Measurements from ENCODE around the gene STAC3.

Gene STAC3

DNA sequence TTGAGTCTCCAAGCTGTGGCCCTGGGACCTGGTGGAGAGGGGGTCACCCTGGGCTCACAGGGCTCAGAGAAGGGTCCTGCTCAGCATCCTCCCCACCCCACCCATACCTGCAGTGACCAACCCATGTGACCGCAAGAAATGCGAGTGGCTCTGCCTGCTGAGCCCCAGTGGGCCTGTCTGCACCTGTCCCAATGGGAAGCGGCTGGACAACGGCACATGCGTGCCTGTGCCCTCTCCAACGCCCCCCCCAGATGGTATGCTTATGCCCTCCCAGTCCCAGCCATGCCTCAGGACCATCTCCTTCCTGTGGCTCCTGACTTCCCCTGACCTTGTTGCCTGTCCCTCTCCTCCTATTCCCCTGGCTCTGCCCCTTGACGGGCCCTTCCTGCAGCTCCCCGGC lies 41.1 kb downstream of the STAC3 start:
- no peak for DNase-seq

DNA sequence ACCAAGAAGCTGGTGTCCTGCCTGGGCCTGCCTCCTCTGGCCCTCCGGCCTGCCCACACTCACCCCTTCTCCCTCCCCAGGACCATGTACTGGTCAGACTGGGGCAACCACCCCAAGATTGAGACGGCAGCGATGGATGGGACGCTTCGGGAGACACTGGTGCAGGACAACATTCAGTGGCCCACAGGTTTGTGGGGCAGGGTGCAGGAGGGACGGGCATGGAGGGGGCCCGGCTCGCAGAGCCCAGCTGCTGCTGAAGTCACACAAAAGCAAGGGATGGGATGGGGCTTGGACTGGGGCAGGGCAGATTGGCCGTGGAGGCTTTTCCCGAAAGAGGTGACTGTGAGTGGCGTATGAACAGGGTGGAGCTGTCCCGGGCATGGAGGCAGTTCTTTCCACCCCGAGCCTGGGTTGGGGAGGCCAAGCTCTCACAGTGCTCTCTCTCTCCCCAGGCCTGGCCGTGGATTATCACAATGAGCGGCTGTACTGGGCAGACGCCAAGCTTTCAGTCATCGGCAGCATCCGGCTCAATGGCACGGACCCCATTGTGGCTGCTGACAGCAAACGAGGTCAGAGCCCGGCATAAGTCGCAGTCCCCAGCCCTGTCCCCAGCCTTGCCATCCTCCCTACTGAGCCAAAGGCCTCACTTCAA lies 42.2 kb downstream of the STAC3 start:
- DNase-seq: no peak

DNA sequence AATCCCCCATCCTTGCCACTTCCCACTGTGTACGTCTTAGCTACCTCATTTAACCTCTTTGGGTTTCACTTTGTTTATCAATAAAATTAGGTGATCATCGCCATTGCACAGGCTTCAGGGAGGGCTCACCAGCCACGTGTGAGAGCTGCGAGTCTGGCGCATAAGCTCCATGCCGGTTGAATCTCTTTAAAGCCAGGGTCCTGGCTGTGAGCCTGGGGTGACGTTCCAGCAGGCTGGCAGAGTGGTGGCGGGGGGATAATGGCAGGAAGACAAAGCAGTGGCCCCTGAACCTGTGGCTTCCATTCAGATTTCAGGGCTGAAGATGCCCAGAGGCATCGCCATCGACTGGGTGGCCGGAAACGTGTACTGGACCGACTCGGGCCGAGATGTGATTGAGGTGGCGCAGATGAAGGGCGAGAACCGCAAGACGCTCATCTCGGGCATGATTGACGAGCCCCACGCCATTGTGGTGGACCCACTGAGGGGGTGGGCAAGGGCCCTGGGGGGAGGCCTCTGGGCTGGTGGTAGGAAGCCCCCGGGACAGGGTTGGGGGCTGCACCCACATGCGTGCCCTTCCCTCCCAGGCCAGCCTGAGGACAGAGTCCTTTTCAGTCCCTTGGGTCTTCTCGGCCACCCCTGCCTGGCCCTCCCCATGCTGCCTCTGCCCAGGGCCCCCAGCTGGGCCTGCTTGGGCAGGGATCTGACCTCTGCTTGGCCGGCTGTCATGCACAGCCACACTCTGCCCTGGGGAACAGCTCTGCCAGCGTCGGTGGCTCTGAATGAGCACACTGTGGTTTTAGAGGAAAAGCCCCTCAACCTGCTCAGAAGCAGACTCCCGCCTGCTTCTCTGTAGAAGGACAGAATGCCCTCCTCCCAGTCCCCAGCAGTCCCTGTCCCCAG lies 43.0 kb downstream of the STAC3 start:
- no peak for DNase-seq

DNA sequence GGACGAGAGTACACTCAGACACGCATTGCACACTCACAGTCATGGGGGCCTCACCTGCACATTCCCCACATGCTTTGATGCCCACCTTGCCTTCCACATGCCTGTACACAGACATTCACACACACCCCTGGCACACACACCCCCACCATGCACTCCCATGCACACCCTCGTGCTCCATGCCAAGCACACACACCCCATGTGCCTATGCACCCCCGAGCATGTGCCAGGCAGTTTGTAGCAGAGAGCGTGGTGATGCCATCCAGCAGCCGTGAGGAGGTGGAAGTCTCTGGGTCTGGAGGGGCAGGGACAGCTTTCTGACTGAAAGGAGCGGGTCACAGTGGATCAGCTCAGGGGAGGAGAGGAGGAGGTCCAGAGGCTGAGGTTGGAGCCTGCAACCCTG lies 45.1 kb downstream of the STAC3 start:
- no peak for DNase-seq

DNA sequence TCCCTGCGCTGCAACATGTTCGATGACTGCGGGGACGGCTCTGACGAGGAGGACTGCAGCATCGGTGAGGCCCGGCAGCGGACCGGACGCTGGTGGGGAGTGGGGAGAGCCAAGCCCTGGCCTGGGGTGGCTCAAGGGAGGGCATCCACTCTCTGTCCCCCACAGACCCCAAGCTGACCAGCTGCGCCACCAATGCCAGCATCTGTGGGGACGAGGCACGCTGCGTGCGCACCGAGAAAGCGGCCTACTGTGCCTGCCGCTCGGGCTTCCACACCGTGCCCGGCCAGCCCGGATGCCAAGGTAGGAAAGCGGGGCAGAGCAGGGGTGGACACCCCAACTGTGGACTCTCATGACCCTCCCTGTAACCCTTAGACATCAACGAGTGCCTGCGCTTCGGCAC lies 45.8 kb downstream of the STAC3 start:
- DNase-seq: no peak

DNA sequence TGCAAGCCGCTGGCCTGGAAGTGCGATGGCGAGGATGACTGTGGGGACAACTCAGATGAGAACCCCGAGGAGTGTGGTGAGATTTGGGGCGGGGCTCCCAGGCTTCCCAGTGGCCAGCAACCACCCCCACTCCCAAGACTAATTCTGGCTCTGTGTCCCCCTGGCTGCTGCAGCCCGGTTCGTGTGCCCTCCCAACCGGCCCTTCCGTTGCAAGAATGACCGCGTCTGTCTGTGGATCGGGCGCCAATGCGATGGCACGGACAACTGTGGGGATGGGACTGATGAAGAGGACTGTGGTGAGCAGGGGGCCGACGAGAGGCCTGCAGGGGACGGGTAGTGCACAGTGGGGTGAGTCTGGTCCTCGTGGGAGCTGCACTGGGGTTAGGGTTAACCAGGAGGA lies 46.5 kb downstream of the STAC3 start:
- DNase-seq: no peak

DNA sequence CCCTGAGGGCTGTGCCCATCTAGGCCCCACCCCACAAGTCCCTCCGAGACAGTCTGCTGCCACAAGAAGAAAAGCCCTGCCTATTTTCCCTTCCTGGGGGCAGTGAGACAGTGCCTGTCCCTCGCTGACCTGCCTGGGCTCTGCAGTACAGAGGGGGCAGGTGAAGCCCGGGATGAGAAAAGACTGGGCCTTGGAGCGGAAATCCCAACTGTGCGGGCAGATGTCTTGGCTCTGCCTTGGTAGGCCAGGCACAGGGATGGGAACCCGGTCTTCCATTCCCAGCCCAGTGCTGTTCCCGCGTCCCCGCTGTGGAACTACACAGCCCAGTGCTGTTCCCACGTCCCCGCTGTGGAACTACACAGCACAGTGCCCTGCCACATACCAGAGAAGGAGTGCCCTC lies 47.2 kb downstream of the STAC3 start:
- no peak for DNase-seq

DNA sequence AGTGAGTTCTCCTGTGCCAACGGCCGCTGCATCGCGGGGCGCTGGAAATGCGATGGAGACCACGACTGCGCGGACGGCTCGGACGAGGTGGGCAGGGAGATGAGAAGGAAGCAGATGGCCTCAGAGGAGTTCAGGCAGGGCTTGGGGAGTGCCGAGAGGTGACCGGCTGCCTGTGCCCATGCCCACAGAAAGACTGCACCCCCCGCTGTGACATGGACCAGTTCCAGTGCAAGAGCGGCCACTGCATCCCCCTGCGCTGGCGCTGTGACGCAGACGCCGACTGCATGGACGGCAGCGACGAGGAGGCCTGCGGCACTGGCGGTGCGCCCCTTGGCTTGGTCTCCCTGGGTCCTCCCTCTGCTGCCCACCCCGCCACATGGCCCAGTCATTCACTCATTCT lies 47.8 kb downstream of the STAC3 start:
- DNase-seq: no peak

DNA sequence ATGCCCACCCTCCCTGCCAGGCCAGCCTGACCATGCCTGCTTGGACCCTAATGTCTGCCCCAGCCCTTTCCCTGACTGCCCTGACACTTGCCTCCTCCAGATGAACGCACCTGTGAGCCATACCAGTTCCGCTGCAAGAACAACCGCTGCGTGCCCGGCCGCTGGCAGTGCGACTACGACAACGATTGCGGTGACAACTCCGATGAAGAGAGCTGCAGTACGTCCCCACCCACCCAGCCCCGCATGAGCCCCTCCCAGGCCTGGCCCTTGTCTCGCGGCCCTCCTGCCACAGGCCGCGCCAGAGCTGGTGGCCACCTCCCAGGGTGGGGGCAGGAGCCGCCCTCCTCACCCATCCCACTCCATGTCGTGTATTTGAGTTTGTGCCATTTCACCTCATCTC lies 48.7 kb downstream of the STAC3 start:
- no peak for DNase-seq

DNA sequence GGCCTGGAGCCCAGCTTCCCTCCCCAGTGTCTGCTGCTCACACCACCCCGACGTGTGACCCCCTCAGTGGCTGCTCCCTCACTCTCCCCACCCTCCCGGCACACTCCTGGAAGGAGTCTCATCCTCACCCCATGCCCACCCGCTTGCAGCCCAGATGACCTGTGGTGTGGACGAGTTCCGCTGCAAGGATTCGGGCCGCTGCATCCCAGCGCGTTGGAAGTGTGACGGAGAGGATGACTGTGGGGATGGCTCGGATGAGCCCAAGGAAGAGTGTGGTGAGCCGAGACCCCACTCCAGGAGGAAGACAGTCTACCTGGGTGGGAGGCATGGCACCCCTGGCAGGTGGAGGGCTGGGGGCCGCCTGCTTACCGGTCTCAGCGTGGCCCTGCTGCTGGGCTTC lies 49.4 kb downstream of the STAC3 start:
- no peak for DNase-seq

DNA sequence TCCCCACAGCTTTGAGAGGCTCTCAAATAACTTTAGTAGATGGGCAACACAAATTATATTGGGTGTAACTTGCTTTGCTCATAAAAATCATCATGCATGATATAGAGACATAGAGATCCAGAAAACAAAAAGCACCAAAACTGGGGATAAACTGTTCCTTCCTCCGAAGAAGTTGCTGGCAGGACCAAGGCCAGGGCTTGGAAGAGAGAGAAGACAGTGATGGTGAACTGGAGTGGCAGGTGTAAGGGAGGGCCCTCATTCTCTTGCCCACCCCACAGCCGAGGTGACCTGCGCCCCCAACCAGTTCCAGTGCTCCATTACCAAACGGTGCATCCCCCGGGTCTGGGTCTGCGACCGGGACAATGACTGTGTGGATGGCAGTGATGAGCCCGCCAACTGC lies 49.8 kb downstream of the STAC3 start:
- no peak for DNase-seq

DNA sequence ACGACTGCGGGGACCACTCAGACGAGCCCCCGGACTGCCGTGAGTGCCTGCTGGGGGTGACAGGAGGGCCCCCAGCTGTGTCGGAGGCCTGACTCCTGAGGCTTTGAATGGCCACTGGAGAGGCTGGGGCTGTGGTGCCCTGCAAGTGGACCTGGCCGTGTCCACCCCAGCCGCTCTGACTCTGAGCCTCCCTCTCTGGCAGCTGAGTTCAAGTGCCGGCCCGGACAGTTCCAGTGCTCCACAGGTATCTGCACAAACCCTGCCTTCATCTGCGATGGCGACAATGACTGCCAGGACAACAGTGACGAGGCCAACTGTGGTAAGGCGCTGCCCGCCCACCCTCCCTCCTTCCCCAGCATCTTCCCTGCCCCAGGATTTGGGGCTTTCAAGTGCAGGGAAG lies 50.5 kb downstream of the STAC3 start:
- no peak for DNase-seq

DNA sequence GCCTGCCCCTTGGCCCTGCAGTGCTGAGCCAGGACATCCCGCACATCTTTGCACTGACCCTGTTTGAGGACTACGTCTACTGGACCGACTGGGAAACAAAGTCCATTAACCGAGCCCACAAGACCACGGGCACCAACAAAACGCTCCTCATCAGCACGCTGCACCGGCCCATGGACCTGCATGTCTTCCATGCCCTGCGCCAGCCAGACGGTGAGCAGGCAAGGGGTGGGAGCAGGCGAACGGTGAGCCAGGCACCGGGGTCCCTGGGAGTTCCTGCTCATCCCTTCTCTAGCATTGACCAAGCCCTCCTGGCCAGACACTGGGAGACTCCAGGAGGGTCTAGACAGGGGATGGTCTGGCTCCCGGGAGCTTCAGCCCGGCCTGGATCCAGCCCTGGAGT lies 51.8 kb downstream of the STAC3 start:
- no peak for DNase-seq

DNA sequence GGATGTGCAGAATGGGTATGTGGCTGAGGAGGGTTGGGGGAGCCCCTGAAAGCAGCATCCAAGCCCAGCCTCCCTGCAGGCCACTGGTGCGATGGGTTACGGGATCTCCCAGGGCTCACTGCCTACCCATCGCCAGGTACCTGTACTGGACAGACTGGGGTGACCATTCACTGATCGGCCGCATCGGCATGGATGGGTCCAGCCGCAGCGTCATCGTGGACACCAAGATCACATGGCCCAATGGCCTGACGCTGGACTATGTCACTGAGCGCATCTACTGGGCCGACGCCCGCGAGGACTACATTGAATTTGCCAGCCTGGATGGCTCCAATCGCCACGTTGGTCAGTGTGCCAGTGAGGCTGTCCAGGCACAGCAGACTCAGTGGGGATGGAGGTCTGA lies 52.7 kb downstream of the STAC3 start:
- no peak for DNase-seq

DNA sequence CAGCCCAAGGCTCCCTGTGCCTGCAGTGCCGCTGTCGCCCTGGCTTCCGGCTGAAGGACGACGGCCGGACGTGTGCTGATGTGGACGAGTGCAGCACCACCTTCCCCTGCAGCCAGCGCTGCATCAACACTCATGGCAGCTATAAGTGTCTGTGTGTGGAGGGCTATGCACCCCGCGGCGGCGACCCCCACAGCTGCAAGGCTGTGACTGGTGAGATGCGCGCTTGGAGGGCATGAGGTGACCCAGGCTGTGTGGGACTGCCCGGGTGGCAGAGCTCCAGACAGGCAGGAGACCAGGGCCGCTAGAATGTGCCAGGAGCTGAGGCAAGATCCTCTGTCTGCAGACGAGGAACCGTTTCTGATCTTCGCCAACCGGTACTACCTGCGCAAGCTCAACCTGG lies 54.0 kb downstream of the STAC3 start:
- no peak for DNase-seq

DNA sequence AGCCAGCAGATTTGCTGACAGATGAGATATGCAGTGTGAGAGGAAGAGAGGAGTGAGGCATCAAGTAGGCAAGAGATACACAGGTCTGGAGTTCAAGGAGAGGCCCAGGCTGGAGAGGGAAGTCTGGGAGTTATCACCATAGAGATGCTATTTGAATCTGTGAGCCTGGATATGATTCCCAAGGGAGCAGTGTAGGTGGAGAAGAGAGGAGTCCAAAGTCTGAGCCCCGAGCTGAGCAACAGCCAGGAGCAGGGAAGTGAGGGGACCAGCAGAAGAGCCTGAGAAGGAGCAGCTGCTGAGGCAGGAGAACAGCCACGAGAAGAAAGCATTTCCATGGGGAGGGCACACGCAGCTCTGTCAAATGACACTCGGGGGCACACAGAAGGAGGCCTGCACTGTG lies 54.5 kb downstream of the STAC3 start:
- no peak for DNase-seq

DNA sequence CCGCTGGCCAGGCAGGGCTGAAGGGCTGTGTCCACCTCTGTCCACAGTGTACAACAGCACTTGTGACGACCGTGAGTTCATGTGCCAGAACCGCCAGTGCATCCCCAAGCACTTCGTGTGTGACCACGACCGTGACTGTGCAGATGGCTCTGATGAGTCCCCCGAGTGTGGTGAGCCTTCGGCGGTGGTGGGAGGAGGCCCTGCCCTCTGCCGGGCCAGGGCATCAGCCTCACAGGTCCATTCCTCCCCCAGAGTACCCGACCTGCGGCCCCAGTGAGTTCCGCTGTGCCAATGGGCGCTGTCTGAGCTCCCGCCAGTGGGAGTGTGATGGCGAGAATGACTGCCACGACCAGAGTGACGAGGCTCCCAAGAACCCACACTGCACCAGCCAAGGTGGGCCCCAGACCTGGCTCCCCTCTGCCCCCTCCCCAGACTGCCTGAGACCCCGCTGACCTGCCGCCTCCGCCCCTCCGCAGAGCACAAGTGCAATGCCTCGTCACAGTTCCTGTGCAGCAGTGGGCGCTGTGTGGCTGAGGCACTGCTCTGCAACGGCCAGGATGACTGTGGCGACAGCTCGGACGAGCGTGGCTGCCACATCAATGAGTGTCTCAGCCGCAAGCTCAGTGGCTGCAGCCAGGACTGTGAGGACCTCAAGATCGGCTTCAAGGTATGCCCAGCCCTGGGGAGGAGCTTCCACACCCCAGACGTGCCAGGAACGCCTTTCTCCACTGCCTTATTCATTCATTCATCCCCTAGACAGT lies 55.2 kb downstream of the STAC3 start:
- DNase-seq: no peak

DNA sequence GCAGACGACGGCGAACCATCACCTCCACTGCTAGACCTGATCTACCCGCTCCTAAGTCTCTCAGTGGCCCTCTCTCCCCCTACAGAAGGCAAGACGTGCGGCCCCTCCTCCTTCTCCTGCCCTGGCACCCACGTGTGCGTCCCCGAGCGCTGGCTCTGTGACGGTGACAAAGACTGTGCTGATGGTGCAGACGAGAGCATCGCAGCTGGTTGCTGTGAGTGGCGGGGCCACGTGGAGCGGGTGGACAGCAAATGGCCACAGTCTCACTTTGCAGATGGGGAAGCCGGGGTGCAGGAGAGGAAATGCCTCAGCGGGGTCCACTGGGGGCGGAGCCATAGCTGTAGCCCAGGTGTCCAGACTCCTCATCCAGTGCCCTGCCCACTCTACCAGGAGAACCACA lies 55.8 kb downstream of the STAC3 start:
- no peak for DNase-seq

DNA sequence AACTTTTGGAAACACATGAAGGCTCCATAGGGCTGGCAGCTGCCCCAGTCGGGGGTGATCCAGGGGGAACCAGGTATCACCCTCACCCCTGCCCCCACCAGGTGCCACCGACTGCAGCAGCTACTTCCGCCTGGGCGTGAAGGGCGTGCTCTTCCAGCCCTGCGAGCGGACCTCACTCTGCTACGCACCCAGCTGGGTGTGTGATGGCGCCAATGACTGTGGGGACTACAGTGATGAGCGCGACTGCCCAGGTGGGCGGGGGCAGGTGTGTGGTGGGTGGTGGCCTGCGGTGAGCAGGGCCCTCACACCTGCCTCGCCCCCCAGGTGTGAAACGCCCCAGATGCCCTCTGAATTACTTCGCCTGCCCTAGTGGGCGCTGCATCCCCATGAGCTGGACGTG lies 56.7 kb downstream of the STAC3 start:
- no peak for DNase-seq

DNA sequence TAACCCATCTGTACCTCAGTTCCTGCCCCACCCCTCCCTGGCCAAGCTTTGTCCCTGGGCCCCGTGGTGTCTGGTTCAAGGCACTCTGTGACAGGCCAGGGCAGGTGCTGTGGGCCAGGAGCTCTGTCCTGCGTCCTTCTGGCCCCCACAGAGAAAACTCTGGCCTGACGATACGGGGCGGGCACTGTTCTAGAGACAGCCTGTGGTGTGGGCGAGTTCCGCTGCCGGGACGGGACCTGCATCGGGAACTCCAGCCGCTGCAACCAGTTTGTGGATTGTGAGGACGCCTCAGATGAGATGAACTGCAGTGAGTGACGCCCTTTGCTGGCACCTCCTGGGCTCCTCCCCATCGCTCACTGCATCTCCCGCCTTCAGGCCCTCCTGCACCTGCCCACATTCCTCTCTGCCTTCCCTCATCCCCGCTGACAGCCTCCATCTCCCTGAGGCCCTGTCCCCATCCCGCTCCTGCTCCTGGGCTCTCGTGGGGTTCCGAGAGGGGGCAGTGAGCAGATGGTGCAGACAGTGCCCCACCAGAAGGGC lies 57.2 kb downstream of the STAC3 start:
- DNase-seq: no peak
